ENCODE data around the gene ADAP1. TPM values are rescaled to one million over a fixed set of nuclear protein-coding genes. Genes with fewer than 3 reads are reported as not detected.

The ADAP1 gene
- total RNA-seq, 1 experiment from 2014 or later, result 16.4 TPM

DNA sequence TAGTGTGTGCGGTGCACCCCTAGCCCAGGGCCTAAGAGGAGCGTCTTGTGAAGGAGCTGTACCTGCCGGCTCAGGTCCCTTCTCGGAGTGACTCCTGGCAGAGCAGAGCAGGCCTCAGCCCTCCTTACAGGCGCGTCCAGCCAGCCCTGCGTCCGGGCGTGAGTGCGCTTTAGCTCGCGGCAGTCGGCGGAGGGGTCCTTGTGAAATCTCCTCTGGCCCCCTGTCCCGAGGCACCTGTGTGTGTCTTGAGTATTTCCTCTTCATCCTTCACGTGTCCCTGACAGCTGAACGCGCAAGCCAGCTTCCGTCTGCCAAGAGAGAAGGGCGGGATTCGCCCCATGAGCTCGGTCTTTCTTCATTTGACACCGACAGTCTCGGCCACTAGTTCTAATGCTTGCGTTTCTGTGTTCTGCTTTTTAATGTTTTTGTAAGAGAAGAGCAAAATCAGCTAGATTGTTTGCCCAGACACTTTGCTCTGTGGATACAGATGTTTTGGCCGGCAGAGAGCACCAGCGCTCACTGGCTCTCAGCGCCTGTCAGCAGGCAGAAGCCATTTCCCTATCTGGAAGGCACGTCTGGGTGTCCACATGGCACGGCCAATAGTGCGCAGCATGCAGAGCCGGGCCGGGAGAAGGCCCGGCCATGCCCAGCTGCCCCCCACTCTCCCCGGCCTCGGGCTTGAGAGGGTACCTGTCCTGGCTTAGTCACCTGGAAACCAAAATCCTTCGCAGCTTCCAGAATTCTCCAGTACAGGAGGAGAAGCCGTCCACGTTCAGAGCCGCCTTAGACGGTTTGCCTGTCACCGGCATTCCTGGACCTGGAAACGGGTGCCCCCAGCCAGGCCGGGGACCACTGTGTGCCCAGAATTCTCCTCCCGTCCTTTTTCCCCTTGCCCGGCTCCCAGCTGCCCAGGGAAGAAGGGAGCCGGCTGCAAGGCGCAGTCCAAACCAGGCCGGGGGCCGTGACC, 71.1 kb downstream of the ADAP1 start:
- Histone ChIP-seq H3K27me3 (replicated peaks; ENCODE audit: insufficient read depth, low read depth, low read length, poor library complexity) (no peaks in the 10 kb centered on the region), H3K27ac (ENCODE audit: low read depth, low read length, poor library complexity, severe bottlenecking) (no peak overlapping the region), H3K36me3 (ENCODE audit: insufficient read depth, low read length, poor library complexity, severe bottlenecking) (peaks cover 14% of the 10 kb centered on the region), H3K9me3 (ENCODE audit: low read depth, low read length, poor library complexity, severe bottlenecking) (no peaks in the 10 kb centered on the region), H3K4me3 (ENCODE audit: low read depth, low read length, poor library complexity, severe bottlenecking) (no peak overlapping the region), H3K4me1 (ENCODE audit: insufficient read depth, low read length, poor library complexity, severe bottlenecking) (peaks cover 8% of the 10 kb centered on the region)
- POLR2A ChIA-PET (ENCODE audit: low non-redundant PET), result no interaction called here
- intact Hi-C loops (cut with micrococcal nuclease; ENCODE audit: unreplicated experiment), result no loop called here
- TF ChIP-seq, protein P1, sequence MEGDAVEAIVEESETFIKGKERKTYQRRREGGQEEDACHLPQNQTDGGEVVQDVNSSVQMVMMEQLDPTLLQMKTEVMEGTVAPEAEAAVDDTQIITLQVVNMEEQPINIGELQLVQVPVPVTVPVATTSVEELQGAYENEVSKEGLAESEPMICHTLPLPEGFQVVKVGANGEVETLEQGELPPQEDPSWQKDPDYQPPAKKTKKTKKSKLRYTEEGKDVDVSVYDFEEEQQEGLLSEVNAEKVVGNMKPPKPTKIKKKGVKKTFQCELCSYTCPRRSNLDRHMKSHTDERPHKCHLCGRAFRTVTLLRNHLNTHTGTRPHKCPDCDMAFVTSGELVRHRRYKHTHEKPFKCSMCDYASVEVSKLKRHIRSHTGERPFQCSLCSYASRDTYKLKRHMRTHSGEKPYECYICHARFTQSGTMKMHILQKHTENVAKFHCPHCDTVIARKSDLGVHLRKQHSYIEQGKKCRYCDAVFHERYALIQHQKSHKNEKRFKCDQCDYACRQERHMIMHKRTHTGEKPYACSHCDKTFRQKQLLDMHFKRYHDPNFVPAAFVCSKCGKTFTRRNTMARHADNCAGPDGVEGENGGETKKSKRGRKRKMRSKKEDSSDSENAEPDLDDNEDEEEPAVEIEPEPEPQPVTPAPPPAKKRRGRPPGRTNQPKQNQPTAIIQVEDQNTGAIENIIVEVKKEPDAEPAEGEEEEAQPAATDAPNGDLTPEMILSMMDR (conservative IDR thresholded peaks at IDR 0.05; ENCODE audit: low read depth, low read length), result no peak
- no peak for TF ChIP-seq EZH2 (IDR thresholded peaks at IDR 0.05; ENCODE audit: borderline replicate concordance, low read depth, low read length, poor library complexity, severe bottlenecking)
- CTCF ChIA-PET, result no interaction called here
- DNase-seq (ENCODE audit: low spot score), result no peak
- BruUV-seq (replicated peaks), result no TSS peak

DNA sequence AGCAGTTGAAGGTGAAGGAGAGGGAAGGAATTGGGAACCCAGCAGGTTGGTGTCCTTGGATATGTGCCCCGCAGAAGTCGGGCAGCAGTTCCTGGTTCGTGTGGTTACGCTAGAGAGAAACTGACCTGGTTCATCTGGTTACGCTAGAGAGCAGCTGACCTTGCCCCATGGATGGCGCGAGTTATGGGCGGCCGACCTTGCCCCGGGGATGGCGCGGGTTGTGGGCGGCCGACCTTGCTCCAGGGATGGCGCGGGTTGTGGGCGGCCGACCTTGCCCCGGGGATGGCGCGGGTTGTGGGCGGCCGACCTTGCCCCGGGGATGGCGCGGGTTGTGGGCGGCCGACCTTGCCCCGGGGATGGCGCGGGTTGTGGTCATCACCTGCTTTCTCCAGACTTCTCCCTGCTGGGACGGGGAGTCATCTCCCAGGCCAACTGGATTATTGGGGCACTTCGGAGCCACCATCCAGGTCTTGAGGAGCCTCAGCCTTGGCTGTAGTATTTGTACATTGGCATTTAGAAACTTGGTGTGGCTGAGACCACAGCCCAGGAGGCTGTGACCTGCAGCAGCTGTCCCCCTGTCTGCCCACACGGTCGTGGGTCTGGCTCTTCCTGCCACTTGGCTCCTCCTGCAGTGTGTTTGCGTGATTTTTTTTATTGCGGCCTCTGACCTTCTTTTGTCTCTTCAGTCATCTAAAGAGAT, 72.0 kb downstream of the ADAP1 start:
- POLR2A ChIA-PET (ENCODE audit: low non-redundant PET), result no interaction called here
- no peak for DNase-seq (ENCODE audit: low spot score)
- intact Hi-C loops (cut with micrococcal nuclease; ENCODE audit: unreplicated experiment), result no loop called here
- Histone ChIP-seq H3K36me3 (ENCODE audit: insufficient read depth, low read length, poor library complexity, severe bottlenecking) (peaks cover 7% of the 10 kb centered on the region), H3K27me3 (replicated peaks; ENCODE audit: insufficient read depth, low read depth, low read length, poor library complexity) (no peaks in the 10 kb centered on the region), H3K4me3 (ENCODE audit: low read depth, low read length, poor library complexity, severe bottlenecking) (no peak overlapping the region), H3K27ac (ENCODE audit: low read depth, low read length, poor library complexity, severe bottlenecking) (no peak overlapping the region), H3K9me3 (ENCODE audit: low read depth, low read length, poor library complexity, severe bottlenecking) (no peaks in the 10 kb centered on the region), H3K4me1 (ENCODE audit: insufficient read depth, low read length, poor library complexity, severe bottlenecking) (peaks cover 8% of the 10 kb centered on the region)
- no TSS peak for BruUV-seq (replicated peaks)
- CTCF ChIA-PET, result no interaction called here
- TF ChIP-seq EZH2 (IDR thresholded peaks at IDR 0.05; ENCODE audit: borderline replicate concordance, low read depth, low read length, poor library complexity, severe bottlenecking), result no peak
- TF ChIP-seq, protein P1 (conservative IDR thresholded peaks at IDR 0.05; ENCODE audit: low read depth, low read length), result no peak

DNA sequence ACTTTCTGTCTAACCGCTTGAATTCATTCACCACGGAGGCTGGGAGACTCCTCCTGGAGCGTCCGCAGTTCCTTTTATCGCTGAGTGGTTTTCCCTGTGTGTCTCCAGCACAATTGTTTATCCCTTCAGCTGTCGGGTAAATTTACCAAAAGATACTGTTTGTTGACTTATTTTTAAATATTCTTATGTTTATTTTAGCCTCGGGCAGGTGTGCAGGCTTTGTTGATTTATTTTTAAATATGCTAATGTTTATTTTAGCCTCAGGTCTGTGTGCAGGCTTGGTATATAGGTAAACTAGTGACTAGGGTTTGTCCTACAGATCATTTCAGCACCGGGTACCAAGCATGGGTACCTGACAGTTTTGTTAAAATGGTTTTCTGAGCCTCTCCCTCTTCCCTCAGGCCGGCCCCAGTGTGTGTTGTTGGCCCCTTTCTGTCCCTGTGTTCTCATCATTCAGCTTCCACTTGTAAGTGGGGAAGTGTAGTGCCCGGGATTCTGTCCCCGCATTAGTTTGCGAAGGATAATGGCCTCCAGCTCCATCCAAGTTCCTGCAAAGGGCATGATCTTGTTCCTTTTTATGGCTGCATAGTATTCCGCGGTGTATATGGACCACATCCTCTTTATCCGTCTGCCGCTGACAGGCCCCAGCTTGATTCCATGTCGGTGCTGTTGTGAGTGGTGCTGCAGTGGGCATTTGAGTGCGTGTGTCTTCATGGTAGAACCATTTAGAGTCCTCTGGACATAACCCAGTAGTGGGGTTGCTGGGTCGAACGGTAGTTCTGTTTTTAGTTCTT, 72.8 kb downstream of the ADAP1 start:
- peaks cover 4% of the 10 kb centered on the region for H3K36me3 ChIP-seq (ENCODE audit: insufficient read depth, low read length, poor library complexity, severe bottlenecking)
- DNase-seq (ENCODE audit: low spot score), result no peak
- no peaks in the 10 kb centered on the region for H3K27me3 ChIP-seq (replicated peaks; ENCODE audit: insufficient read depth, low read depth, low read length, poor library complexity)
- no TSS peak for BruUV-seq (replicated peaks)
- H3K9me3 ChIP-seq (ENCODE audit: low read depth, low read length, poor library complexity, severe bottlenecking), result no peaks in the 10 kb centered on the region
- CTCF ChIA-PET, result no interaction called here
- intact Hi-C loops (cut with micrococcal nuclease; ENCODE audit: unreplicated experiment), result no loop called here
- H3K27ac ChIP-seq (ENCODE audit: low read depth, low read length, poor library complexity, severe bottlenecking), result no peak overlapping the region
- TF ChIP-seq EZH2 (IDR thresholded peaks at IDR 0.05; ENCODE audit: borderline replicate concordance, low read depth, low read length, poor library complexity, severe bottlenecking), result no peak
- TF ChIP-seq, protein P1 (conservative IDR thresholded peaks at IDR 0.05; ENCODE audit: low read depth, low read length), result no peak
- H3K4me3 ChIP-seq (ENCODE audit: low read depth, low read length, poor library complexity, severe bottlenecking), result no peak overlapping the region
- peaks cover 8% of the 10 kb centered on the region for H3K4me1 ChIP-seq (ENCODE audit: insufficient read depth, low read length, poor library complexity, severe bottlenecking)
- POLR2A ChIA-PET (ENCODE audit: low non-redundant PET), result no interaction called here

Measured in A673 (cell line).